CD4-positive, alpha-beta T cell treated with Interleukin-15 for 4 hours (primary cell): ENCODE results near the gene MS4A10.
"Not testable (repeated sequence)": the region's sequence is repeated elsewhere in the genome, so short reads cannot be mapped to it uniquely, and the experiment has no call there.

Experiments
- DNase-seq: peaks from one replicate; pipeline ENCODE4 v3.0.0-alpha.2; 2020; ENCODE audit warnings: low spot score

MS4A10 gene

GRCh38 chr11:60785136-60785535 lies at the start of gene MS4A10:
Gene MS4A10, plus strand, starts transcription at chr11:60785333. Its CDS starts 5,003 bp downstream, at chr11:60790336.
- no peak for DNase-seq

- no peak for DNase-seq
Observed at GRCh38 chr11:60739114-60739513, 46.0 kb upstream of the MS4A10 start.

DNA sequence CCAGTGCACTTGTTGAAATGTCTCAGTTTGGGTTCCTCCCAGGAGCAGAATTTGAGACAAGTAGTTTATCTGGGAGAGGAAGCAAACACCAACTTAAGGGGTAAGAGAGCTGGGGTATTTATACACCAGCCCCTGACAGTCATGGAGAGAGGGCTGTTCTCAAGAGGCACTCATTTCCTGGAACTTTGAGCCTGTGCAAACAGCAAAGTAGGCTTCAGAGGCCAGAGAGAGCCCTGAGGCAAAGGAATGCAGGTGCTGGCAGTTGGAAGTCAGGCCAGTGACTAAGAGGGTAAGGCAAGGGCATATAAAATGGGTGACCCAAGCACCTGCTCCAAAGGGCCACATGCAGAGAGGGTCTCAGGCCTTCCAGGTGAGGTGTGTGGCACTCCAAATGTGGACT lies 44.6 kb upstream of the MS4A10 start:
- DNase-seq = no peak

DNA sequence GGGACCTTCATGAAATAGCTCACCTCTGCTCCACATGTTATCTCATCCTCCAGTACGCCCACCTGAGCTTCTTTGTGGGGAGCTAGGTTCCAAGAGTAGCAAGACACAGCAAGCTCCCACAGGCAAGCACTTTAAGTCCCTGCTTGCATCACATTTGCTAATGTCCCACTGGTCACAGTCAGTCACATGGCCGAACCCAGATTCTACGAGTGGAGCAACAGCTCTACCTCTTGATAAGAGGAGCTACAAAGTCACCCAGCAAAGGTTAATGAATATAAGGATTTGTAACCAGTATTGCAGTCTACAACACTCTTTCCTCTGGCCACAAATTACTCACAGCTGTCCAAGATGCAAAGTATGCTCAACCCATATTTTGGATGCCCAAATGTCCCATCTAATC lies 43.7 kb upstream of the MS4A10 start:
- DNase-seq = no peak

DNA sequence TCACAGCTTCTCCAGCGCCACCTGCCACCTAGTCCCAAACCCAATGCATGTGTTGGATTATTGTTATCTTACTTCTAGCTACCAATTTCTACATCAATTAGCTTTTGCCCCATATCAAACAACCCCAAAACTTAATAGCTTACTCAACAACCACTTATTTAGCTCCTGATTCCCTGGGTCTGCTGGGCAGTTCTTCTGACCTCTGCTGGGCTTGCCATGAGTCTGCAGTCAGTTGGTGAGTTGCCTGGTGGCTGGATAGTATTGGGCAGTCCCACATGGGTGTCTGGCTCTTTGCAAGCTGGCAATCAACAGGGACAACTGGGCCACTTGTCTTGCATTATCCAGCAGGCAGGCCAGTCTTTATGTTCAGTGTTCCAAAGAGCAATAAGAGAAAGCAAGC lies 42.1 kb upstream of the MS4A10 start:
- no peak for DNase-seq

GRCh38 chr11:60744114-60744513 lies 41.0 kb upstream of the MS4A10 start:
- DNase-seq = no peak

GRCh38 chr11:60747359-60747873 lies 37.7 kb upstream of the MS4A10 start:
- no peak for DNase-seq

GRCh38 chr11:60748225-60748624 lies 36.9 kb upstream of the MS4A10 start:
- DNase-seq = no peak

DNA sequence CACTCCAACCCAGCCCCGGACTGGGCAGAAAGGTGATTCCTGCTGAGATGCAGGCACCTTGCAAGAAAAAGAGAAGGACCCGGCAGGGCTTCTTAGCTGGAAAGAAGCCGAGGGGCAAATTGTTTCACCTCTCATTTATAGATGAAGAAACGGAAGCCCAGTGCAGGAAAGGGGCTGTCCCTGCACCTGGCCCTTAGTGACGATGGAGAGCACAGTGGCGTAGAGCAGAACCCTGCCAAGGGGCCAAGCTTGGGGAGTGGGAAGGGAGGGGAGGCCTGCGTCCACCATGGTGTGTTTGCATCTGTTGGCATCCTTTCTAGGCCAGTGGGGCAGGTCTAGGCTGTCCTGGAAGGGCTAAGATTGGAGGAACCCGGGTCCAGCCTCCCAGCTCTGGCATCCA lies 36.3 kb upstream of the MS4A10 start:
- no peak for DNase-seq

GRCh38 chr11:60750911-60751310 lies 34.2 kb upstream of the MS4A10 start:
- no peak for DNase-seq

DNA sequence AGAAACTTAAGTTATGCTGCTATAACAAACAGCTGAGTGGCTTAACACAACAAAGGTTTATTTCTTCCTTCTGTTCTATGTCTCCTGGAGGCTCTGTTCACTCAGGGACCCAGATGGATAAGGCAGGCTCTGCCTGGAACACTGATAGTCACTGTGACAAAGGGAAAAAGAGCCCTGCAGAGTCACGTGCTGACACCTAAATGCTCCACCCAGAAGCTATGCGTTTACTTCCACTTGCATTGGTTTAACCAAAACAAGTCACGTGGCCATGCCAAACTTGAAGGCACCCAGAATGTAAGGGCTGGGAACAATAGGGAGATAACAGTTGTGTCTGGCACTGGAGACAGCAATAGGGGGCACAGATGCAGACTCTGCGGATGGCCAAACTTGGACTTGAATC lies 31.8 kb upstream of the MS4A10 start:
- DNase-seq = no peak

DNA sequence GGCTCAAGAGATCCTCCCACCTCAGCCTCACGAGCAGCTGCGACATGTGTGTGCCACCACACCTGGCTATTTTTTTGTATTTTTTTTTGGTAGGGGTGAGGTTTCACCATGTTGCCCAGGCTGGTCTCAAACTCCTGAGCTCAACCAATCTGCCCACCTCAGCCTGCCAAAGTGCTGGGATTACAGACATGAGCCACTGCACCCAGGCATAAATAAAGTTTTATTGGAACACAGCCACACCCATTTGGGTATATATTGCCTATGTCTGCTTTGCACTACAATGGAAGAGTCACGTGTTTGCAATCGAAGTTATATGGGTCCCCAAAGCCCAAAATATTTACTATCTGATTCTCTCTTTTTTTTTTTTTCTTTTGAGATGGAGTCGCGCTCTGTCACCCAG lies 30.2 kb upstream of the MS4A10 start:
- DNase-seq = no peak

- no peak for DNase-seq
Observed at GRCh38 chr11:60756307-60757032, 28.7 kb upstream of the MS4A10 start, which contains the start of gene MS4A15. Gene MS4A15, plus strand, starts transcription at chr11:60756867. Its CDS starts 6,867 bp downstream, at chr11:60763734.

GRCh38 chr11:60757231-60757800 lies 27.8 kb upstream of the MS4A10 start:
- no peak for DNase-seq

DNA sequence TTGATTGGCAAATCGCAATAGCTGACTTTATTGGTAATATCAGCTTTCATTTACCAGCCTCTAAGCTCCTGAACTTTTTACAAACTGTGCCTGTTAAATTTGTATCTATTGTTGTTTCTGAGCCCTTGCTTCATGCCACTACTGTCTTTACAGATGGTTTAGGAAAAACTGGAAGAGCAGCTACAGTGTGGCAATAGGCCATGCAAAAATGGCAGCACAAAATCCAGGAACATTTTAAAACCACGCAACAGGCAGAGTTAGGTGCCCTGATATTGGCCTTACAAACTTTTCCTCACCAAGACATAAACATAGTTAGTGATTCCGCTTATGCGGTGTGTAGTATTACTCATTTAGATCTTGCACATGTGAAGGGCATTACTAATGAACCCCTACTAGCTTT lies 26.5 kb upstream of the MS4A10 start:
- not testable (repeated sequence) for DNase-seq

GRCh38 chr11:60759438-60760225 lies 25.5 kb upstream of the MS4A10 start:
- DNase-seq = not testable (repeated sequence)

GRCh38 chr11:60761436-60762190 lies 23.5 kb upstream of the MS4A10 start:
- DNase-seq = no peak

- DNase-seq = no peak
Observed at GRCh38 chr11:60762851-60763691, 22.1 kb upstream of the MS4A10 start.

- DNase-seq = no peak
Observed at GRCh38 chr11:60763692-60764369, 21.3 kb upstream of the MS4A10 start.

DNA sequence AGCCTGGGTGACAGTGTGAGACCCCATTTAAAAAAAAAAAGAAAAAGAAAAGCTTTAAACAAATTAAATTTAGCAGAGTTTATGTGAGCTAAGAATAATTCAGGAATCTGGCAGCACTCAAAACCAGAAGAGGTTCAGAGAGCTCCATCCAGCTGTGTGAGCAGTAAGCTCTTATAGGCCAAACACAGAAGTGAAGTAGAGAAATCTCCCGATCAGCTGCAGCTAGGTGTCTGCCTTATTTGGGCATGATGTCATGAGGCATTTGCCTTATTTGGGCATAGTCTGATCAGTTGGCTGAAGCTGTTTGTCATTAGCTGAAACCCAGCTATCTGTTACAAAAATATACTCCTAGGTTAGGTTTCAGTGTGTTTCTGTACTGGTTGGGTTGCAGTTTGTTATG lies 20.3 kb upstream of the MS4A10 start:
- DNase-seq = no peak

GRCh38 chr11:60765355-60765754 lies 19.8 kb upstream of the MS4A10 start:
- no peak for DNase-seq
